Cerebellar nuclear complex (tissue), 1 donor: ENCODE data around the gene SORL1.
"Not testable (repeated sequence)": the region's sequence is repeated elsewhere in the genome, so short reads cannot be mapped to it uniquely, and the experiment has no call there.

Source experiments
- DNase-seq, 2 experiments: peaks; one replicate each; lab custom pipeline; 2025; lab: John Stamatoyannopoulos, UW

Gene SORL1

GRCh38 chr11:121478226-121478894, 26.2 kb downstream of the SORL1 start:
- no peak for DNase-seq

GRCh38 chr11:121478895-121479697, 27.0 kb downstream of the SORL1 start:
- DNase-seq = no peak

- DNase-seq = no peak
These were observed 27.7 kb downstream of the SORL1 start for GRCh38 chr11:121479698-121480238.

GRCh38 chr11:121481484-121482230, 29.5 kb downstream of the SORL1 start:
- DNase-seq = not testable (repeated sequence)

GRCh38 chr11:121482231-121483129, 30.4 kb downstream of the SORL1 start:
- DNase-seq = no peak

- no peak for DNase-seq
These were observed 31.8 kb downstream of the SORL1 start for GRCh38 chr11:121483805-121484480.

GRCh38 chr11:121485216-121485615, 33.1 kb downstream of the SORL1 start:
- no peak for DNase-seq

- DNase-seq = no peak
These were observed 33.9 kb downstream of the SORL1 start for GRCh38 chr11:121486054-121486453.

GRCh38 chr11:121487191-121487590, 35.1 kb downstream of the SORL1 start:
- no peak for DNase-seq

GRCh38 chr11:121488170-121488569, 36.1 kb downstream of the SORL1 start:
- no peak for DNase-seq

GRCh38 chr11:121488641-121489040, 36.5 kb downstream of the SORL1 start:
- no peak for DNase-seq

- DNase-seq = no peak
These were observed 37.7 kb downstream of the SORL1 start for GRCh38 chr11:121489823-121490222.

- no peak for DNase-seq
These were observed 42.4 kb downstream of the SORL1 start for GRCh38 chr11:121494355-121495099.

GRCh38 chr11:121497176-121497998, 45.3 kb downstream of the SORL1 start:
- no peak for DNase-seq

- DNase-seq = no peak
These were observed 47.3 kb downstream of the SORL1 start for GRCh38 chr11:121499405-121499804.

GRCh38 chr11:121500275-121500674, 48.2 kb downstream of the SORL1 start:
- no peak for DNase-seq

GRCh38 chr11:121500717-121501116, 48.6 kb downstream of the SORL1 start:
- DNase-seq = no peak

GRCh38 chr11:121503051-121503450, 50.9 kb downstream of the SORL1 start:
- no peak for DNase-seq

- DNase-seq = not testable (repeated sequence)
These were observed 54.1 kb downstream of the SORL1 start for GRCh38 chr11:121506237-121506636.
